Hematopoietic multipotent progenitor cell treated with erythropoietin and hydrocortisone succinate and interleukin-3 and kit ligand, for 4 days (in vitro differentiated cells): ENCODE results near the gene PCBP3.
A peak's percentile ranks its signal among the peaks of the same experiment; 100 is the strongest.
"Not testable (repeated sequence)": the region's sequence is repeated elsewhere in the genome, so short reads cannot be mapped to it uniquely, and the experiment has no call there.

Source experiments
- DNase-seq: peaks from one replicate; pipeline ENCODE4 v3.0.0-alpha.2; 2015

The PCBP3 gene

GRCh38 chr21:45885930-45886601, 242.5 kb downstream of the PCBP3 start:
- DNase-seq = peak; percentile 36

- DNase-seq = no peak
These were observed 243.1 kb downstream of the PCBP3 start for GRCh38 chr21:45886610-45887026.

GRCh38 chr21:45887120-45887611, 243.6 kb downstream of the PCBP3 start:
- no peak for DNase-seq

- no peak for DNase-seq
These were observed 244.3 kb downstream of the PCBP3 start for GRCh38 chr21:45887788-45888187.

GRCh38 chr21:45888386-45889009, 245.0 kb downstream of the PCBP3 start:
- no peak for DNase-seq

- DNase-seq = no peak
These were observed 245.7 kb downstream of the PCBP3 start for GRCh38 chr21:45889256-45889655.

- no peak for DNase-seq
These were observed 246.4 kb downstream of the PCBP3 start for GRCh38 chr21:45889961-45890360.

- no peak for DNase-seq
These were observed 248.0 kb downstream of the PCBP3 start for GRCh38 chr21:45891388-45892155.

GRCh38 chr21:45892156-45892915, 248.8 kb downstream of the PCBP3 start:
- peak; percentile 83 for DNase-seq

- DNase-seq = no peak
These were observed 249.6 kb downstream of the PCBP3 start for GRCh38 chr21:45892916-45893739.

GRCh38 chr21:45893740-45894449, 250.4 kb downstream of the PCBP3 start:
- DNase-seq = no peak

GRCh38 chr21:45894450-45894825, 250.9 kb downstream of the PCBP3 start:
- no peak for DNase-seq

- no peak for DNase-seq
These were observed 251.6 kb downstream of the PCBP3 start for GRCh38 chr21:45894906-45895777.

- no peak for DNase-seq
These were observed 252.3 kb downstream of the PCBP3 start for GRCh38 chr21:45895778-45896370.

GRCh38 chr21:45896431-45896830, 252.9 kb downstream of the PCBP3 start:
- not testable (repeated sequence) for DNase-seq

- DNase-seq = no peak
These were observed 253.9 kb downstream of the PCBP3 start for GRCh38 chr21:45897191-45898027.

GRCh38 chr21:45898028-45898350, 254.5 kb downstream of the PCBP3 start:
- no peak for DNase-seq

GRCh38 chr21:45898781-45899180, 255.3 kb downstream of the PCBP3 start:
- no peak for DNase-seq
